ENCODE results near the gene RFT1. TPM values are rescaled to one million over a fixed set of nuclear protein-coding genes. Genes with fewer than 3 reads are reported as not detected.

The RFT1 gene
- total RNA-seq, 4 donors from 2014 or later = 9.0 to 19.8 (median 10.8) TPM

GRCh38 chr3:53044711-53045517, 85.3 kb downstream of the RFT1 start:
- H3K4me3 ChIP-seq = peak overlapping the region; percentile 84 to 91 (median 87)
- no peaks in the 10 kb centered on the region for H3K27me3 ChIP-seq
- H3K9me3 ChIP-seq = no peaks in the 10 kb centered on the region
- H3K4me1 ChIP-seq = peaks cover 0 to 9% (median 9%) of the 10 kb centered on the region in 4 donors
- TF ChIP-seq CTCF (IDR thresholded peaks at IDR 0.05) = no peak
- TF ChIP-seq POLR2A (IDR thresholded peaks at IDR 0.05) = peak; percentile 8 to 49
- H3K36me3 ChIP-seq = no peaks in the 10 kb centered on the region
- H3K27ac ChIP-seq = peak overlapping the region; percentile 93 to 99 (median 96)
- DNase-seq = peak; percentile 46 to 78 (median 72)

GRCh38 chr3:53044371-53044710, 85.9 kb downstream of the RFT1 start:
- Histone ChIP-seq H3K4me3 (peak overlapping the region; percentile 84 to 91 (median 87)), H3K27ac (peak overlapping the region; percentile 93 to 99 (median 96)), H3K36me3 (no peaks in the 10 kb centered on the region), H3K4me1 (peaks cover 0 to 9% (median 9%) of the 10 kb centered on the region in 4 donors), H3K9me3 (no peaks in the 10 kb centered on the region), H3K27me3 (no peaks in the 10 kb centered on the region)
- no peak for DNase-seq
- TF ChIP-seq CTCF (IDR thresholded peaks at IDR 0.05) (no peak), POLR2A (IDR thresholded peaks at IDR 0.05) (no peak)

- H3K36me3 ChIP-seq = no peaks in the 10 kb centered on the region
- peak overlapping the region in 1 of 4 donors; percentile 98 for H3K27ac ChIP-seq
- H3K9me3 ChIP-seq = no peaks in the 10 kb centered on the region
- H3K4me3 ChIP-seq = peak overlapping the region in 1 of 4 donors; percentile 85
- TF ChIP-seq CTCF (IDR thresholded peaks at IDR 0.05) (no peak), POLR2A (IDR thresholded peaks at IDR 0.05) (no peak)
- DNase-seq = no peak
- peaks cover 0 to 9% (median 9%) of the 10 kb centered on the region in 4 donors for H3K4me1 ChIP-seq
- H3K27me3 ChIP-seq = no peaks in the 10 kb centered on the region
Observed at GRCh38 chr3:53043738-53044137, 86.5 kb downstream of the RFT1 start.

- H3K36me3 ChIP-seq = no peaks in the 10 kb centered on the region
- no peak for DNase-seq
- H3K9me3 ChIP-seq = no peaks in the 10 kb centered on the region
- peaks cover 0 to 9% (median 9%) of the 10 kb centered on the region in 4 donors for H3K4me1 ChIP-seq
- TF ChIP-seq POLR2A (IDR thresholded peaks at IDR 0.05) (no peak), CTCF (IDR thresholded peaks at IDR 0.05) (no peak)
- H3K27me3 ChIP-seq = no peaks in the 10 kb centered on the region
- H3K27ac ChIP-seq = no peak overlapping the region
- no peak overlapping the region for H3K4me3 ChIP-seq
Observed at GRCh38 chr3:53042651-53043050, 87.6 kb downstream of the RFT1 start.

- H3K4me1 ChIP-seq = peaks cover 0 to 6% (median 2%) of the 10 kb centered on the region in 4 donors
- H3K27me3 ChIP-seq = no peaks in the 10 kb centered on the region
- H3K9me3 ChIP-seq = no peaks in the 10 kb centered on the region
- H3K4me3 ChIP-seq = no peak overlapping the region
- H3K36me3 ChIP-seq = no peaks in the 10 kb centered on the region
- no peak for DNase-seq
- H3K27ac ChIP-seq = no peak overlapping the region
- TF ChIP-seq POLR2A (IDR thresholded peaks at IDR 0.05) = no peak
Observed at GRCh38 chr3:53040351-53040820, 89.8 kb downstream of the RFT1 start.

GRCh38 chr3:53039376-53039752, 90.9 kb downstream of the RFT1 start:
- no peaks in the 10 kb centered on the region for H3K27me3 ChIP-seq
- no peaks in the 10 kb centered on the region for H3K36me3 ChIP-seq
- no peaks in the 10 kb centered on the region for H3K9me3 ChIP-seq
- H3K27ac ChIP-seq = no peak overlapping the region
- no peak overlapping the region for H3K4me3 ChIP-seq
- no peak for TF ChIP-seq POLR2A (IDR thresholded peaks at IDR 0.05)
- no peak for TF ChIP-seq CTCF (IDR thresholded peaks at IDR 0.05)
- peaks cover 0 to 6% (median 2%) of the 10 kb centered on the region in 4 donors for H3K4me1 ChIP-seq
- no peak for DNase-seq
